ENCODE data around the gene C4BPB.

Gene C4BPB

GRCh38 chr1:207124389-207124788, 35.7 kb downstream of the C4BPB start:
- no peak for TF ChIP-seq MAX (IDR thresholded peaks at IDR 0.05)
- TF ChIP-seq CREB1 (IDR thresholded peaks at IDR 0.05; ENCODE audit: low read depth): no peak

DNA sequence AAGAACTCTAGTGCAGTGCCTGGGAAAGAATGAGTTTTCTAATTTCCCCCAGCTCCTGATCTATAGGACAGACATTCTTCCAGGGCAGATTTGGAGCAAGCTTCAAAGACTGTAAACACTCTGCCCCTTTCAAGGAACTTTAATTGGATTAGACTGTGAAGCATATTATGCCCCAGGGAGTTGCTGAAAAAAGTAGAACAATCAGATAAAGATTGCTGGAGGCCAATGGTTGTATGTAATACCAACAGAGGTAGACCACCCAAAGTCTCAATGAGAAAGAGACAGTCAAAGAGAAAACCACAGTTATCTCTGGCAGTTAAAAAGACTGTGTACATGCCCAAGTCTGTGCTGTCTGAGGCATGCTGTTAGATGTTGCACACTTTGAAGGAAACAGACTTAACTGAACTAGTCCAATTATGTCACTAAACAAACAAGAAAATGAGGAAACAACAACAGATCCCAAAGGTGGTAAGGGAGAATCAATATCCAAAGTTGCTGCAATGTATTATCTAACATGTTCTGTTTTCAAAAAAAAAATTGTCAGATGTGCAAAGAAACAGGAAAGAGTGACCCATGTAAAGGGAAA, 39.8 kb downstream of the C4BPB start:
- TF ChIP-seq TEAD4 (IDR thresholded peaks at IDR 0.05) (no peak), NFIC (IDR thresholded peaks at IDR 0.05) (no peak), ZBTB7A (IDR thresholded peaks at IDR 0.05; ENCODE audit: low read depth) (no peak), EGR1 (IDR thresholded peaks at IDR 0.05) (no peak), CEBPB (IDR thresholded peaks at IDR 0.05) (no peak), TCF12 (IDR thresholded peaks at IDR 0.05; ENCODE audit: low read depth) (no peak), MAX (IDR thresholded peaks at IDR 0.05) (no peak)
- TF ChIP-seq, protein P1, sequence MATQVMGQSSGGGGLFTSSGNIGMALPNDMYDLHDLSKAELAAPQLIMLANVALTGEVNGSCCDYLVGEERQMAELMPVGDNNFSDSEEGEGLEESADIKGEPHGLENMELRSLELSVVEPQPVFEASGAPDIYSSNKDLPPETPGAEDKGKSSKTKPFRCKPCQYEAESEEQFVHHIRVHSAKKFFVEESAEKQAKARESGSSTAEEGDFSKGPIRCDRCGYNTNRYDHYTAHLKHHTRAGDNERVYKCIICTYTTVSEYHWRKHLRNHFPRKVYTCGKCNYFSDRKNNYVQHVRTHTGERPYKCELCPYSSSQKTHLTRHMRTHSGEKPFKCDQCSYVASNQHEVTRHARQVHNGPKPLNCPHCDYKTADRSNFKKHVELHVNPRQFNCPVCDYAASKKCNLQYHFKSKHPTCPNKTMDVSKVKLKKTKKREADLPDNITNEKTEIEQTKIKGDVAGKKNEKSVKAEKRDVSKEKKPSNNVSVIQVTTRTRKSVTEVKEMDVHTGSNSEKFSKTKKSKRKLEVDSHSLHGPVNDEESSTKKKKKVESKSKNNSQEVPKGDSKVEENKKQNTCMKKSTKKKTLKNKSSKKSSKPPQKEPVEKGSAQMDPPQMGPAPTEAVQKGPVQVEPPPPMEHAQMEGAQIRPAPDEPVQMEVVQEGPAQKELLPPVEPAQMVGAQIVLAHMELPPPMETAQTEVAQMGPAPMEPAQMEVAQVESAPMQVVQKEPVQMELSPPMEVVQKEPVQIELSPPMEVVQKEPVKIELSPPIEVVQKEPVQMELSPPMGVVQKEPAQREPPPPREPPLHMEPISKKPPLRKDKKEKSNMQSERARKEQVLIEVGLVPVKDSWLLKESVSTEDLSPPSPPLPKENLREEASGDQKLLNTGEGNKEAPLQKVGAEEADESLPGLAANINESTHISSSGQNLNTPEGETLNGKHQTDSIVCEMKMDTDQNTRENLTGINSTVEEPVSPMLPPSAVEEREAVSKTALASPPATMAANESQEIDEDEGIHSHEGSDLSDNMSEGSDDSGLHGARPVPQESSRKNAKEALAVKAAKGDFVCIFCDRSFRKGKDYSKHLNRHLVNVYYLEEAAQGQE (IDR thresholded peaks at IDR 0.05; ENCODE audit: low read depth): no peak

- no peak for TF ChIP-seq FOXM1 (IDR thresholded peaks at IDR 0.05; ENCODE audit: borderline replicate concordance, low read depth)
- no peak for TF ChIP-seq MAX (IDR thresholded peaks at IDR 0.05)
- TF ChIP-seq ZBTB7A (IDR thresholded peaks at IDR 0.05; ENCODE audit: low read depth): no peak
- TF ChIP-seq RAD21 (IDR thresholded peaks at IDR 0.05; ENCODE audit: low read depth): no peak
- TF ChIP-seq YY1 (IDR thresholded peaks at IDR 0.05; ENCODE audit: low read depth): no peak
- no peak for TF ChIP-seq CREB1 (IDR thresholded peaks at IDR 0.05; ENCODE audit: low read depth)
- TF ChIP-seq CEBPB (IDR thresholded peaks at IDR 0.05): no peak
- TF ChIP-seq NFIC (IDR thresholded peaks at IDR 0.05): no peak
- no peak for TF ChIP-seq TAF1 (IDR thresholded peaks at IDR 0.05; ENCODE audit: low read depth)
- no peak for TF ChIP-seq EP300 (IDR thresholded peaks at IDR 0.05; ENCODE audit: borderline replicate concordance)
- TF ChIP-seq TCF12 (IDR thresholded peaks at IDR 0.05; ENCODE audit: low read depth): no peak
- TF ChIP-seq, protein P1 (IDR thresholded peaks at IDR 0.05; ENCODE audit: low read depth): no peak
- TF ChIP-seq EGR1 (IDR thresholded peaks at IDR 0.05): no peak
- TF ChIP-seq, protein P2, sequence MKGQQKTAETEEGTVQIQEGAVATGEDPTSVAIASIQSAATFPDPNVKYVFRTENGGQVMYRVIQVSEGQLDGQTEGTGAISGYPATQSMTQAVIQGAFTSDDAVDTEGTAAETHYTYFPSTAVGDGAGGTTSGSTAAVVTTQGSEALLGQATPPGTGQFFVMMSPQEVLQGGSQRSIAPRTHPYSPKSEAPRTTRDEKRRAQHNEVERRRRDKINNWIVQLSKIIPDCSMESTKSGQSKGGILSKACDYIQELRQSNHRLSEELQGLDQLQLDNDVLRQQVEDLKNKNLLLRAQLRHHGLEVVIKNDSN (IDR thresholded peaks at IDR 0.05): no peak
- TF ChIP-seq TEAD4 (IDR thresholded peaks at IDR 0.05): no peak
Measured at GRCh38 chr1:207129053-207129452, 40.4 kb downstream of the C4BPB start.

DNA sequence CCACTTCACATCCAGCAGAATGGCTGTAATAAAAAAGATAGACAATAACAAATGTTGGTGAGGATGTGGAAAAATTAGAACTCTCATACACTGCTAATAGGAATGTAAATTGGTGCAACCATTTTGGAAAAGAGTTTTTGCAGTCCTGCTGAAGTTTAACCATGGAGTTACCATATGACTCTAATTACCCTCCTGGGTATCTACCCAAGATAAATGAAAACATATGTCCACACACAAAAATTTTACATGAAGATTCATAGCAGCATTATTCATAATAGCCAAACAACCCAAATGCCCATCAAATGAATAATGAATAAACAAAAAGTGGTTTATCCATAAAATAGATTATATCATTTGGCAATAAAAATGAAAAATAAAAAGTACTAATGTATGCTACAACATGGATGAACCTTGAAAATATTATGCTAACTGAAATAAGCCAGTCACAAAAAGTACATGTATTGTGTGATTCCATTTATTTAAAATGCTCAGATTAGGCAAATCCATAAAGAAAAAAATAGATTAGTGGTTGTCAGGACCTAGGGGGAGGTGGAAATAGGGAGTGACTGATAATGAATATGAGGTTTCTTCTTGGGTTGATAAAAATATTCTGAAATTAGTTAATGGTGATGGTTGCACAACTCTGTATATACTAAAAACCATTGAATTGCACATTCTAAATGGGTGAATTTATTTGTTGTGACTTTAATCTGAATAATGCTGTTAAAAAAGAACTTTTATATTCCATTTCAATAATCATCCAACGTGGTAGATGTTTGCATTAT, 41.8 kb downstream of the C4BPB start:
- no peak for TF ChIP-seq ZBTB7A (IDR thresholded peaks at IDR 0.05; ENCODE audit: low read depth)

- no peak for TF ChIP-seq FOXM1 (IDR thresholded peaks at IDR 0.05; ENCODE audit: borderline replicate concordance, low read depth)
- TF ChIP-seq TCF12 (IDR thresholded peaks at IDR 0.05; ENCODE audit: low read depth): no peak
- TF ChIP-seq MAX (IDR thresholded peaks at IDR 0.05): no peak
- TF ChIP-seq ZBTB7A (IDR thresholded peaks at IDR 0.05; ENCODE audit: low read depth): no peak
- no peak for TF ChIP-seq TAF1 (IDR thresholded peaks at IDR 0.05; ENCODE audit: low read depth)
Measured at GRCh38 chr1:207131163-207131562, 42.5 kb downstream of the C4BPB start.

DNA sequence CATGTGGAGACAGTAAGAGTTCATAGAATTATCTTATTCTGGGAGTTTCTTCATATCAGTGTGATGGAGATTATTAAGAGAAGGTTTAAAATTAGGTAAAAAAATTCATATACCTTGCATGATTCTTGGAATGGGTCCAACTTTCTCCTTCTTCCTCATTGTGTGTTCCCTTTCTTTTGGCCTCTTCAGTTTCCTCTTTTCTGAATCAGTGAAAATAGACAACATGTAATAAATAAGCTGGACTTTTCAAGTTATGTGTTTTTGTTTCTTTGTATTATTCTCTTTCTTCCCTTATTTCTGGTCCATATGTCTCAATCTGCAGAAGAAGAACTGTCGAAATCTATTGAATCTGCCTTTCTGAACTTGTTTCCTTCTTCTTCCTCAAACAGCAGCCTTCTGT, 45.9 kb downstream of the C4BPB start:
- no peak for TF ChIP-seq FOXM1 (IDR thresholded peaks at IDR 0.05; ENCODE audit: borderline replicate concordance, low read depth)
- TF ChIP-seq CEBPB (IDR thresholded peaks at IDR 0.05): no peak
- TF ChIP-seq MAX (IDR thresholded peaks at IDR 0.05): no peak
- no peak for TF ChIP-seq NFIC (IDR thresholded peaks at IDR 0.05)
- no peak for TF ChIP-seq EP300 (IDR thresholded peaks at IDR 0.05; ENCODE audit: borderline replicate concordance)
- TF ChIP-seq RAD21 (IDR thresholded peaks at IDR 0.05; ENCODE audit: low read depth): no peak
- no peak for TF ChIP-seq YY1 (IDR thresholded peaks at IDR 0.05; ENCODE audit: low read depth)
- TF ChIP-seq, protein P2 (IDR thresholded peaks at IDR 0.05): no peak
- TF ChIP-seq TAF1 (IDR thresholded peaks at IDR 0.05; ENCODE audit: low read depth): no peak
- no peak for TF ChIP-seq CREB1 (IDR thresholded peaks at IDR 0.05; ENCODE audit: low read depth)
- TF ChIP-seq, protein P1 (IDR thresholded peaks at IDR 0.05; ENCODE audit: low read depth): no peak
- no peak for TF ChIP-seq ZBTB7A (IDR thresholded peaks at IDR 0.05; ENCODE audit: low read depth)
- TF ChIP-seq TEAD4 (IDR thresholded peaks at IDR 0.05): no peak
- no peak for TF ChIP-seq EGR1 (IDR thresholded peaks at IDR 0.05)
- TF ChIP-seq TCF12 (IDR thresholded peaks at IDR 0.05; ENCODE audit: low read depth): no peak
